HG03108 (cell line): ENCODE measurements around the gene GALNT13.

ENCODE experiments used
- ATAC-seq: cut with Tn5 transposase; IDR thresholded peaks from one replicate; pipeline ENCODE4 v1.9.1; 2021; ENCODE audit warnings: moderate library complexity; ENCODE audit not compliant: unreplicated experiment

GALNT13 gene

DNA sequence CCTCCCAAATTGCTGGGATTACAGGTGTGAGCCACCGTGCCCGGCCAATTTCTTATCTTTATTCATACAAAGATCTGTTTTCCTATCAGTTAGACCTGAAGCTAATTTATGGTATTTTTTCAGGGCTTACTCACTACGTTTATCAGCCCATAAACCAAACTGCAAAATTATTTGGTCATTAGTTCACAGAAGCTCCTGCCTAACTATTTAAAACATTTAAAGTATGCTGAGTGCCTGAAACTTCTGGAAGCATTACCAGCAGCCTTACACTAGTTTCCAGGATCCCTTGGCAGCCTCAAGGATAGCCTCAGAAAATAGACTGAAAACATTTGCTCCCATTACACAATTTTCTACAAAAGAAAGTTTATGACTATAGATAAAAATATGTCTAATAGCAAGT is 68.8 kb downstream of the GALNT13 start:
- no peak for ATAC-seq

DNA sequence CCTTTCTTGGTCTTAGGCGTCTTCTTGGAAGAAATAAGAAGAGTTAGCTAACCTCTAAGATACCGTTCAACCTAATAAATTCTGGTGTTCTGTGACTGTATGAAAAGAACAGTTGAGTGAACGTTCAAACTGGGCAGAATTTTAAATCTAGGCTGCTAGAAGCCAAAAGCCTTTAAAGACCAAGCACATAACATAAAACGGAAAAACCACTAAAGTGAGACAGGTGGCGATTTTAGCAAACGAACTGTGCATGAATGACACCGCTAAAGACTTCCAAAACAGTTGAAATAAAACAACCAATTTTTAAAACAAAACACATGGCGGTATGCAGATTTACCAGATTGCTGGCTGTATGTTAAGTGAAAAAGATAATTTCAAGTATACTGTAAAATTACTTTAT is 73.1 kb downstream of the GALNT13 start:
- no peak for ATAC-seq

DNA sequence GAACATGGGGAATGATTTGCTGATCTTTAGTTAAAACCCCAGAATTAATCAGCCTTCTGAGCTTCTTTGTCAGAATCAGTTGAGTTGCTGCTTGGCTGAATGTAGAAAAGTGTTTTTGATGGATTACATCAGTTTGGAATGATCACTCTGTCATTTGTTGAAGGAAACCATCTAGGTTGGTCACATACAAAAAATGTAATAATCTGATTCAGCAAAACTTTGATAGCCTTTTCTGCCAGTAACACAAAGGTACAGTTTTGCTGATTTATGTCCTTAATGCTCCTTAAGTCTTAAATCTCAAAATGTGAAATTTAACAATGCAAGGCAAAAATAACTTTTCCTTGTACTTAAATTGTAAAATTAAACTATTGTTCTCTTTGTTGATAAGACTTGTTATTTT is 74.3 kb downstream of the GALNT13 start:
- no peak for ATAC-seq

DNA sequence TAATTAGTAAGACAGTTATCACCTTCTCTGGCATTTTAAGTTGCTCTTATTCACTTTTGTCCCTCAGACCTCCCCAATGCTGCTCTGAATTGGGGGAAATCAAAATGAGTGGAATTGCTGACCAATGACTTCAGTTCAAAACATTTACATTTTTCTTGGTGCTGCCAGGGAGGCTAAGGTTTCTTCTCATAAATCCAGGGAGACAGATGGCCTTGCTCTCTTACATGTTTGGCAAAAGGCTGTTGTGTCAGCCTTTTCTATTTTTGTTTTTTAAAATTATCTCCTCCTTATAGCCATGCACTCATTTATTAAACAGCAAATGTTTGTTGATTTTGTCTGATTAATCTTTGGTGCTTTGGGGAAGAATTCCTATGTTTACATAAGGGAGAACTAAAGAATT is 82.0 kb downstream of the GALNT13 start:
- ATAC-seq: no peak

DNA sequence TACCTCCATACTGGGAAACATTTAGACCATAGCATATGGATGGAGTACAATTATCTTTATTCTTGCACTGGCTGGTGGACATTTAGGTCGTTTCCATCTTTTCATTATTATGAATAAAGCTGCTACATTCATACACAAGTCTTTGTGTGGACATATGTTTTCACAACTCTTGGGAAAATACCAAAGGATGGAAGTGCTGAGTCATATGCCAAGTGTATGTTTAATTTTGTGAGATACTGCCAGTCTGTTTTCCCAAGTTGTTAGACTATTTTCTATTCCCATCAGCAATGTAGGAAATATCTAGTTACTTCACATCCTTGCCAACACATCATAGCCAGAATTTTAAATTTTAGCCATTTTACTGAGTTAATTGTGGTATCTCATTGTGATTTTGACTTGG is 91.5 kb downstream of the GALNT13 start:
- no peak for ATAC-seq

DNA sequence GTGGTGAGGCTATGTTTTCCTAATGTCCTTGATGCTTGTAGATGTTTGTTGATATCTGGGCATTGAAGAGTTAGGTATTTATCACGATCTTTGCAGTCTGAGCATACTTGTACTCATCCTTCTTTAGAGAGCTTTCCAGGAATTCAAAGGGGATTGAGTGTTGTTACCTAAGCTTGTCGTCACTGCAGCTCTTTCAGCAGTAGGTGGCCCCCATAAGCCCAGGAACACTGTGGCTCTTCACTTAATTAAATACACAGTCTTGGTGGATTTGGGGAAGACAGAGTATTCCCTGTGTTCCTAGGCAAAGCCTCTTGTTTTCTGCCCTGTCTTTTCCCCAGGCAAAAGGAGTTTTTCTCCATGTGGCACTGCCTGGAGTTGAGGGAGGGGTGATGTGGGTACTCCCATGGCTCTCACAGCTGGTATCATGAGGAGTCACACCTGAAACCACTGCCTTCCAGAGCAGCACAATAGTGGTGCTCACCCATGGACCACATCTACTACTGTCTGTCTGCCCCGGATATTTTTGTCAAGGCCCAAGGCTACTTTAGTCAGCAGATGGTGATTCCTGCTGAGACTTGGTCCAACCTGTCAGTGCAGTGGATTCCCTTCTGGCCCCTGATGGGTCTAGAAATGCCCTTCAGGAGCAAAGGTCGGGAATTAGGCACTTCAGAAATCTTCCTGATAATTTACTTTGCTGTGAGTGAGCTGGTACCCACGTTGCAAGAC is 95.7 kb downstream of the GALNT13 start:
- no peak for ATAC-seq

DNA sequence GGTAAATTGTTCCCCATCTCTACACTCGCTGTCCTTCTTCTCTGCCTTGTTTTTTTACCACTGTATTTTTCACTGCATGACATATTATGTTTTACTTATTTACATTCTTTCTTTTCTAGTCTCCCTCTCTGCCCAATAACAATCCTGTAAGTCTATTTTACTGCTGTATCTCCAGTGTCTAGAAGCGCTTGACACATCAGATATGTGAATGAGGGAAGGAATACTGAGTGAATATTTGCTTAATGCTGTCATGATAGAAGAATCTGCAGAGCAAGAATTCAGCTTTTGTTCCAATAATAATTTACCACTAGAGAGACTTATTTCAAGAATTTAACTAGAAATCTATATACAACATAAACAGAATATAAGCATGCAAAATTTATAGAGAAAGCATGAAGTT is 99.5 kb downstream of the GALNT13 start:
- ATAC-seq: no peak

DNA sequence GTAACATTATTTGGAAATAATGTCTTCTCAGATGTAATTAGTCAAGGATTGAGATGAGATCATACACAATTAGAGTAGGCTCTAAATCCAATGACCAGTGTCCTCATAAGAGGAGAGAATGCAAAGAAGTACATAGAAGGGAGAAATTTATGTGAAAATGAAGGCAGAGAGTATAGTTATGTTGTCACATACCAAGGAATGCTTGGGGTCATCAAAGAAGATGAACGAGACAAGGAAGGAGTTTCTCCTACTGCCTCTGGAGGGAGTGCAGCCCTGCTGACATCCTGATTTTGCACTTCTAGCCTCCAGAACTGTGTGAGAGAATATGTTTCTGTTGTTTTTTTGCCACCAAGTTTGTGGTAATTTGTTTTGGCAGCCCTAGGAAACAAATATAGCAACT is 100.1 kb downstream of the GALNT13 start:
- no peak for ATAC-seq

DNA sequence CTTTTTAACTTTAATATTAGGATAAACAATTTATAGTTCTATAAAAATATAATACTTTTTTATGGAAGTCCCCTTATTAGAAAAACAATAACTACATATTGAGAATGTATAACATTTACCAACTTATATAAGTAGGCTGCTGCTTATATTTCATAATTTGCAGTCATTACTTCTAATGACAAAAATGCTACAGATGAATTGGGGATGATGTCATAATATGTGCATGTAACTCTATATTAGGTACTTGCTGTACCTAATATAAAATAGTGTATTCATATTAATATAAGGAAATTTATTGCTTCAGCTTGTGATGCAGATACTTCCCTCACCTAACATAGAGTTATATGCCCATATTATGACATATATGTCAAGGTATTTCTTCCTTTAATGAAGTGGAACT is 100.7 kb downstream of the GALNT13 start:
- no peak for ATAC-seq

DNA sequence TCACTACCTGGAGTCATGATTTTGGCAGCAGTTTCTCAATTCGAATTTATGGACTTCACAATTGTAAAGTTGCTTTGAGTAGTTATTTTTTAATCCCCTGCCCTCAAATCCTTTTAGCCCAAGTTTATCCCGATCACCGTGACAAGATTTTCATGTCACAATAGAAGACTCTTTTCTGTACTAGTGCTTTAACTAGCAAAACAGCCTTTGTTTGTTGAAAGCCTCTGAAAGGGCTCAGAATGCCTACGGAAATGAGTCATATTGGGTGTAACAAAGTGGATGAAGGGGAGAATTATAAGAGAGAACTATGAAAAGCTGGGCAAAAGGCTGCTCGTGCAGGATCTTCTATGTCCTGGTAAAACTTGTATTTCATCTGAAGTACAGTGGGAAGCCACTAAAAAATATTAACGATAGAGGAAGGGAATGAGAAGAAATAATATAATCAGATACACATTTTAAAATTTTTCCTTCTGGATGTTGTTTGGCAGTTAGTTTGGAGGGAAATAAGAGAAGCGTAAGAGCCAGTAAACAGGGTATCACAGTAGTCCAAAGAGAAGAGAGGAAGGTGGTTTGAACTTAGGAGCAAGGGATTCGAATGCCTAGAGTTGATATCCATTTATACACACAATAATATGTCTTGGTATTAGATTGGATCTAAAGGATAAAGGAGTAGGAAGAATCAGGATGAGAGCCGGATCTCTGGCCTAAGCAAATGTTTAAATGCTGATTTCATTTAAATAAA is 114.9 kb downstream of the GALNT13 start:
- no peak for ATAC-seq

DNA sequence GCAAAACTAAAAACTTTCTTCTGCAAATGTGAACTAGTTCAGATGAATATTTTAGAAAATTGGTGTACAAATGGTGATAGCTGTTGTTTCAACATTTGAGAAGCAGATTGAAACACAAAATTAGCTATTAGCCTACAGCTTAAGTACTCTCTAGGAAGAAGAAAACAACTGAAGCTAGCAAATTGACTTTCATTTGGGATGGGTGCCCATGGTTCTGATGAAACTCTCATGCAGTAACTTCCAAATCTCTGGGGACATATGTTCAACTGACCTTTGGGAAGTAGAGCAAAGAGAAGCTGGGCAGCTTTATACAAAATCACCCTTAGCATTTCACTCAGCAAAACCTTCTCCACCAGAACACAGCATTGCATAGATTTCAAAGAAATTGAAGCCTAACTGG is 119.0 kb downstream of the GALNT13 start:
- no peak for ATAC-seq

DNA sequence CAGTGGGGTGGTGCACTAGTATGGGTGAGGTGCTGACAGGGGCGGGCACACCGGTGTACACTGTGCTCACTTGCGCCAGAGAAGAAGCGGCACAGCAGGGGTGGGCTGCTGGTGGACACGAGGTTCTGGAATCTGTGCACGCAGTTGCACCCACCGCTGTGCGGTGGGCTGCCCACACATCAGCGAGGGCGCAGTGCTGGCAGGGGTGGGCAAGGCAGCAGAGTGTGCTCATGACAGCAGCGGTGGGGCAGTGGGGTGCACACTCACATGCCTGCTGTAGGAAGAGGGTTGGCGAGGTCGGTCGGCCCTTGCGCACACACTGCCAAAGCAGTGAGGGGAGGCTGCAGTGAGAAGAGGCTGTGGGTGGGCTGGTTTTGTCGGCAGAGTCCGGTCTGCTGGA is 141.8 kb downstream of the GALNT13 start:
- ATAC-seq: no peak

DNA sequence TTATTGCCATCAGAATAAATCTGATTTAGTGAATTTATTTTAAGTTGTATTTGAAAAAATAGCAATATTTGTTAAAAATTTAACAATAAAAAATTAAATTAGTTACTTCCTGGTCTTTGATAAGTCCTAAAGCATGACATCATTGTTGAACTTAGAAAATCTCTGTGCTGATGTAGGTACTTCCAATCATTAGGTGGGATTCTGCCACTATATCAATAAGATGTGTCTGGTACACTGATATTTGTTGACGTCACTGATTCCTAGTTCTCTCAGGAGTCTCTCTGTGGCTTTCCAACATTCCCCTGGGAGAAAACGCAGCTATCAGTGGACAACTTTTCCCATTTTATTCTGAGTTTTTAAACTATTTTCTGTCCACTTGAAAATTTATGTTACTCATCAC is 143.5 kb downstream of the GALNT13 start:
- no peak for ATAC-seq

DNA sequence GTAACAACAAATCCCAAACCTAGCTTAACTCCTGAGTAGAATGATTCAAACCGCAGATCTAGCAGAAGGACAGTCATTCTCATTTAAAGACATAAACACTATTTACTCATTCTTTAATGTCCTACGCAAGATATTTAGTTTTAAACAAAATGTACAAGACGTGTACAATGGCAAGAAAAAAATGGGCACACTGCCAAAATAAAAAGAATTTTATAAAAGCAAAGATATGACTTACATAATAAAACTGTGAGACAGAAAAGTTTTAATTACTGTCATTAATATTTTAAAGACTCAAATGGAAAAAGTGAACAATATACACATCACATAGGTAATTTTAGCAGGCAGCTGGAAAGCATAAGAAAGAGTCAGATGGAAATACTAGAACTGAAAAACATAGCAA is 157.8 kb downstream of the GALNT13 start:
- no peak for ATAC-seq

DNA sequence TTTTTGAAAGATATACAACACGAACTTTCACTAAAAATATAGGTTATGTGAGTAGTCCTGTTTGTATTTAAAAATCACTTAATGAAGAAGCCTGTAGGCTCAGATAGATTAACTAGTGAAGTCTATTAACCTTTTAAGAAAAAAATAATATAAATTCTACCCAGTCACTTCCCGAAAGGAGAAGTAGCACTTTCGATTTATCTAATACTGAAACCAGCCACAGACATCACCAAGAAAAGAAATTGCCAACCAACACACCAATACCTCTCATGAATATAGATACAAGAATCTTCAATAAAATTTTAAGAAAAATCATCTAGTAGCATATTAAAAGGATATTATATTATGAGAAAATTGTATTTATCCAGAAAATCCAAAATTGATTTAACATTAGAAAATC is 160.5 kb downstream of the GALNT13 start:
- ATAC-seq: no peak

DNA sequence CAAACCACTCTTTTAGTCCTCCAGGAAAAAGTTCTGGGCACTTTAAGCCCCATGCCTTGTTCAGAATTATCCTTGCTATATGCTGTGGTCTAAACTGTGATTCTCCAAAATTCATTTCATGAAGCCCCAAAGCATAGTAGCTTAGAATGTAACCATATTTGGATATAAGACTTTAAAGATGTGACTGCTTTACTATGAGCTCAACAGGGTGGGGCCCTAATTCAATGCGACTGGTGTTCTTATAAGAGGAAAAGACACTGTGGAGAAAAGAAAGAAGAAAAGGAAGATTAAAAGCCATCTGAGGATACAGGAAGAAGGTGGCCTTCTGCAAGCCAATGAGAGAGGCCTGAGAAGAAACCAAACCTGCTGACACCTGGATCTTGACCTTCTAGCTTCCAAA is 174.8 kb downstream of the GALNT13 start:
- ATAC-seq: no peak

DNA sequence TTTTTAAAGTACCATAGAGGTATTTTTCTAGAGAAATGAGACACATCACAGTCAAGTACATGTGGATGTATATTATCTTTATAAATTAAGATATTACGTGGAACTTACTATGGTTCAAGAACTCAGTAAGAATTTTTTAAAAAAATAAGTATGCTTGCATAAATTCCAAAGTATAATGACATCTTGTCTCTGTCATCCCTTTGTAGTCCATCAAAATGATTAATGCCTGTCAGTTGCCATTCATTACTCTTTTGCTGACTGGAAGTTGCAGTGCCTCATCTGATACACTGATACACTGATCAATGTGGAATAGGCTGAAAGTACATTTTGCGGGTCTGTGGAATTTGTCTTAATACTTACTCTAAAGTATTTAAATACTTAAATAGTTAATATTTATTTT is 177.2 kb downstream of the GALNT13 start:
- no peak for ATAC-seq

DNA sequence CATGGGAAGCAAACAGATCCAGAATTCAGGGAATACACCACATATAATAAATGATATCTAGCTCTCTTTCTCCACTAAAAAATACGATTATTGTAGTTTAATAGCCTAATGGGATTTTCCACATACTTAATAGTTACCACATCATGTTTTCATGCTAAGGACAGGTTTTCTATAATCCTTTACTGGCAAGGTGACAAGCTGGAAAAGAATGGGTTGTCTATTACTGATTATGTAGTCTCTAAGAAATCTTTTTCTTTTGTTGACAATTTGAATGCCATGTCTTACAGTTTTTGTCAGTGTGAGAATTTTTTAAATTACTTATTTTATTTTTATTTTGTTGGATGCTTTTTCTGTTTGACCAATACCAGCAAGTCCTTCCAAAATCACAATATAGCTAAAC is 177.8 kb downstream of the GALNT13 start:
- ATAC-seq: no peak

DNA sequence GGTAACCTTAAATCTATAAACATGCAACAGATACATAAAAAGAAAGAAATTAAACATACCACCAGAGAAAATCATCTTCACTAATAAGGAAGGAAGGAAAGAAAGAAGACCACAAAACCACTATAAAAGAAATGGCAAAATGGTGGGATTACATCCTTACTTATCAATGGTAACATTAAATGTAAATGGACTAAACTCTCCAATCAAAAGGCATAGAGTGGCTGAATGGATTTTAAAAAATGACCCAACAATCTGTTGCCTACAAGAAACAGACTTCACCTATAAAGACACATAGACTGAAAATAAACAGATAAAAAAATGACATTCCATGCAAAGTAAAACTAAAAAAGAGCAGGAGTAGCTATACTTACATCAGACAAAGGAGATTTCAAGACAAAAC is 195.4 kb downstream of the GALNT13 start:
- no peak for ATAC-seq

DNA sequence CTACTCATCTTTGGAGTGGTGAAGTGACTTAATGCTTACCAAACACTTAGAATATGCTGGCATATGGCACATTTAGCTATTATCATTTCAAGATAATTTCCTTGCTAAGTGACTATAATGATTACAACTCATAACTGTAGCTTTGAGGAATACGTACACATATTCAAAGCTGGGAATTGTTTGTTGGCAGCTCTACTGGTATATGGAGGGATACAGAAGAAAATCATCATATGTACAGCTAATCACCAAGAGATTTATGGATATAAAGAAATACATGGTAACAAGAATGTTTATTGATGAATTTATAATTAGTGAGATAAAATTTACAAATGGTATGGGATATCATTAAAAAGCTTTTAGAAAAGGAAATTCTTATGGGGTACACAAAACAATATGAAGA is 207.2 kb downstream of the GALNT13 start:
- no peak for ATAC-seq

DNA sequence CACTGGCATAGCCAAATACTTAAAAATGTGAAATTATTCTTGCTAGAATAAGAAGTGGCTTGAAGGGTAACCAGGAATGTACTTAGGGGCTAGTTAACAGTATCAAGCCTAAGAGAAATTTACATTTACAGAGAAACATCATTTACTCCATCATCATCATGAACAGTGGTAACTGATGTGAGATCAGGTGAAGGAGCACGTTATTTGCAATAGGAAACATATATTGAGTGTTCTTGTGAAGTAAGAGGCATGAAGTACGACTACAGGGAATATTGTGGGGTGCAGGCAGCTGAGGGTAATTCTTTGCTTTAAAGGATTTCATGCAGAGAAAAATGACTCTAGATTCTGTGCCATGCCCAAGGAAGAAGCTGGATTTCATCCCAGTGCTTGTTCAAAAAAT is 220.8 kb downstream of the GALNT13 start:
- no peak for ATAC-seq

DNA sequence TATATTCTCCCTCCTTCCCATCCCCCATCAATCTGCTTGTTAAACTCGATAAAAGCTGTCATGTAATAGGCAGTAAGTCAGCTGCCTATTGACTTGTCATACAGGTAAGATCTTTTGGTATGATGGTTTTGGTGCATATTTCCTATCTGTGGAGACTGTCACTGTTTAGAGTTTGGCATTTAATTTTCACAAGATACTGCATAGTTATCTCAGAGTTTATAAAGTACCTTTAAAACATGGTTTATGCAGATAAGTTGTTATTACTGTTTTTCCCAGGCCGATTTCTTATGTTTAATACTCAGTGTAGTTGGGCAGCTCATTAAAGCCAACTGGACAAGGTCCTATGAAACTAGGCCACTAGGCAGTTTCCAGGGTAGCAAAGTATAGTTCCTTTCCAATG is 222.1 kb downstream of the GALNT13 start:
- ATAC-seq: no peak
